Skeletal muscle satellite cell (primary cell): ENCODE results near the gene CKLF.

Source experiments
- H3K27me3 ChIP-seq: 2 replicates; pipeline ENCODE4 v1.7.0; 2013; ENCODE audit warnings: low read length; ENCODE audit not compliant: control insufficient read depth, insufficient read depth
- H3K36me3 ChIP-seq: 2 replicates; pipeline ENCODE4 v1.7.0; 2013; ENCODE audit warnings: mild to moderate bottlenecking, control low read depth, low read length; ENCODE audit not compliant: insufficient read depth
- H3K4me1 ChIP-seq: 2 replicates; pipeline ENCODE4 v1.7.0; 2013; ENCODE audit warnings: low read length; ENCODE audit not compliant: control insufficient read depth, insufficient read depth
- H3K4me2 ChIP-seq: 2 replicates; pipeline ENCODE4 v1.7.0; 2013; ENCODE audit warnings: mild to moderate bottlenecking, low read length
- H3K4me3 ChIP-seq: 2 replicates; pipeline ENCODE4 v1.7.0; 2013; ENCODE audit warnings: low read length
- H3K9ac ChIP-seq: 2 replicates; pipeline ENCODE4 v1.7.0; 2013; ENCODE audit warnings: mild to moderate bottlenecking, low read depth, low read length, moderate library complexity
- H3K9me3 ChIP-seq: replicated peaks from 2 replicates; pipeline ENCODE4 v1.7.0; 2013; ENCODE audit warnings: mild to moderate bottlenecking, control low read depth, low read length

The CKLF gene

GRCh38 chr16:66548868-66549267 is 3.5 kb upstream of the CKLF start:
- Histone ChIP-seq H3K9me3 (no peaks in the 10 kb centered on the region), H3K36me3 (peaks cover 10% of the 10 kb centered on the region), H3K4me1 (peaks cover 36% of the 10 kb centered on the region), H3K27me3 (no peaks in the 10 kb centered on the region), H3K4me3 (peak overlapping the region; percentile 87), H3K9ac (peak overlapping the region; percentile 96), H3K4me2 (peak overlapping the region; percentile 95)

GRCh38 chr16:66549284-66550131 is 2.9 kb upstream of the CKLF start, which contains the start of gene TK2:
TSS of gene TK2 (minus strand) at chr16:66550122. CDS start at chr16:66550061, 61 bp downstream.
- Histone ChIP-seq H3K4me3 (peak within 1 kb of the TSS; percentile 87), H3K4me2 (peak within 1 kb of the TSS; percentile 95), H3K9me3 (no peaks in the 10 kb centered on the region), H3K36me3 (peaks cover 3% of the 10 kb centered on the region), H3K4me1 (peaks cover 36% of the 10 kb centered on the region), H3K9ac (peak within 1 kb of the TSS; percentile 96), H3K27me3 (no peaks in the 10 kb centered on the region)

- Histone ChIP-seq H3K4me1 (peaks cover 36% of the 10 kb centered on the region), H3K9me3 (no peaks in the 10 kb centered on the region), H3K4me3 (no peak overlapping the region), H3K9ac (no peak overlapping the region), H3K36me3 (no peaks in the 10 kb centered on the region), H3K4me2 (no peak overlapping the region), H3K27me3 (no peaks in the 10 kb centered on the region)
Observed at GRCh38 chr16:66551348-66551759, 1.0 kb upstream of the CKLF start.

DNA sequence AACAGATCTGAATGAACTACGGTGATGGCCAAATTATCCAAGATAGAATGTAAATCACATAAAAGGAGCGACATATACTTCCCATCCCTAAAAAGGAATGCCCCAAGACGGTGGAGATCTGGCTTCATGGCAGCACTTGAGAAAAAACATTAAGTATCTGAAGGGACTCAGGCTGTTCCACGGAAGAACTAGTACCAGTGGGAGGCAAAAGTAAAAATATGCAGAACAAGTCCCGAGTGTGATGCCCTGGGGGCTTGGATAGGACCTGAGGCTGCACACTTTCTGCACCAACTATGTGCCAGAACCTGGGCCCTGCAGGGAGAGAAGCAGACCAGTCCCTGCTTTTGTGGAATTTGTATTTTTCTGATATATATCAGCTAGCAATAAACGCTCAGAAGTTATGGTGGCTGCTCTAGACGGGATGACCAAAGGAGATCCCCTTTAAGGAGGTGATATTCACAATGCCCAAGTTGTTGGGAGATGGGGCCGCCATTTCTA is 539 bp upstream of the CKLF start:
- no peaks in the 10 kb centered on the region for H3K36me3 ChIP-seq
- no peaks in the 10 kb centered on the region for H3K9me3 ChIP-seq
- H3K9ac ChIP-seq: peak overlapping the region; percentile 85
- H3K4me2 ChIP-seq: peak overlapping the region; percentile 87
- H3K4me3 ChIP-seq: peak overlapping the region; percentile 78
- H3K27me3 ChIP-seq: no peaks in the 10 kb centered on the region
- H3K4me1 ChIP-seq: peaks cover 36% of the 10 kb centered on the region

GRCh38 chr16:66553223-66553622 is 847 bp downstream of the CKLF start:
- Histone ChIP-seq H3K27me3 (no peaks in the 10 kb centered on the region), H3K9me3 (no peaks in the 10 kb centered on the region), H3K4me1 (peaks cover 36% of the 10 kb centered on the region), H3K4me2 (peak overlapping the region; percentile 87), H3K9ac (peak overlapping the region; percentile 85), H3K4me3 (peak overlapping the region; percentile 78), H3K36me3 (peaks cover 2% of the 10 kb centered on the region)

GRCh38 chr16:66554021-66554420 is 1.6 kb downstream of the CKLF start:
- peaks cover 32% of the 10 kb centered on the region for H3K4me1 ChIP-seq
- H3K9me3 ChIP-seq: no peaks in the 10 kb centered on the region
- no peak overlapping the region for H3K9ac ChIP-seq
- peaks cover 10% of the 10 kb centered on the region for H3K36me3 ChIP-seq
- H3K4me2 ChIP-seq: peak overlapping the region; percentile 87
- H3K4me3 ChIP-seq: no peak overlapping the region
- no peaks in the 10 kb centered on the region for H3K27me3 ChIP-seq

GRCh38 chr16:66554495-66554894 is 2.1 kb downstream of the CKLF start:
- no peaks in the 10 kb centered on the region for H3K27me3 ChIP-seq
- H3K4me1 ChIP-seq: peaks cover 27% of the 10 kb centered on the region
- H3K9ac ChIP-seq: no peak overlapping the region
- H3K9me3 ChIP-seq: no peaks in the 10 kb centered on the region
- no peak overlapping the region for H3K4me3 ChIP-seq
- H3K4me2 ChIP-seq: no peak overlapping the region
- H3K36me3 ChIP-seq: peaks cover 10% of the 10 kb centered on the region

GRCh38 chr16:66560107-66560506 is 7.7 kb downstream of the CKLF start:
- no peaks in the 10 kb centered on the region for H3K4me1 ChIP-seq
- H3K4me2 ChIP-seq: no peak overlapping the region
- H3K36me3 ChIP-seq: peaks cover 26% of the 10 kb centered on the region
- H3K27me3 ChIP-seq: no peaks in the 10 kb centered on the region
- H3K4me3 ChIP-seq: no peak overlapping the region
- no peak overlapping the region for H3K9ac ChIP-seq
- H3K9me3 ChIP-seq: no peaks in the 10 kb centered on the region

GRCh38 chr16:66561381-66562080 is 9.2 kb downstream of the CKLF start:
- no peaks in the 10 kb centered on the region for H3K27me3 ChIP-seq
- no peak overlapping the region for H3K9ac ChIP-seq
- H3K4me2 ChIP-seq: no peak overlapping the region
- no peak overlapping the region for H3K4me3 ChIP-seq
- no peaks in the 10 kb centered on the region for H3K9me3 ChIP-seq
- H3K4me1 ChIP-seq: no peaks in the 10 kb centered on the region
- H3K36me3 ChIP-seq: peaks cover 39% of the 10 kb centered on the region

DNA sequence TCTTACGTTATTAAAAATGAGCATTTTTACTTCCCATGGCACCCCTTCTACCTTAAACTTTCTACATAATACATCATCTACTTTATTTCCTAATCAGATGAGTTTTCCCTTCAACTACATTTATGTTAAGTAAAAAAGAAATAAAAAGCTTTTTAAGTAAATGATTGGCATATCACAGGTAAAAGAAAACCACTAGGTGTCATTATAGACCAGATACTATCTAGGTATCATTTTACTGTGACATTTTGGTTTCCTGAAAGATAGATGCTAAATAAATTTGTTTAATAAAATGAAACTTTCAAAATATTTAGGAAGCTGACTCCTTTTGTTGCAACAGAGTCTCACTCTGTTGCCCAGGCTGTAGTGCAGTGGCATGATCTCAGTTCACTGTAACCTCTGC is 10.0 kb downstream of the CKLF start:
- H3K4me2 ChIP-seq: no peak overlapping the region
- H3K36me3 ChIP-seq: peaks cover 39% of the 10 kb centered on the region
- no peaks in the 10 kb centered on the region for H3K9me3 ChIP-seq
- H3K27me3 ChIP-seq: no peaks in the 10 kb centered on the region
- no peak overlapping the region for H3K9ac ChIP-seq
- H3K4me1 ChIP-seq: no peaks in the 10 kb centered on the region
- H3K4me3 ChIP-seq: no peak overlapping the region

GRCh38 chr16:66562986-66563385 is 10.6 kb downstream of the CKLF start:
- H3K27me3 ChIP-seq: no peaks in the 10 kb centered on the region
- no peaks in the 10 kb centered on the region for H3K4me1 ChIP-seq
- H3K9me3 ChIP-seq: no peaks in the 10 kb centered on the region
- H3K9ac ChIP-seq: no peak overlapping the region
- H3K4me2 ChIP-seq: no peak overlapping the region
- H3K36me3 ChIP-seq: peaks cover 39% of the 10 kb centered on the region
- H3K4me3 ChIP-seq: no peak overlapping the region
